Neutrophil (primary cell): Measurements from ENCODE around the gene C4orf54.

Experiments
- H3K27ac ChIP-seq: fragments of 200-600 bp; sonication (generic); 2 replicates; pipeline ENCODE4 v1.5.1; 2016; ENCODE audit warnings: mild to moderate bottlenecking, moderate library complexity
- H3K27me3 ChIP-seq: fragments of 200-600 bp; sonication (generic); 2 replicates; pipeline ENCODE4 v1.6.0; 2016; ENCODE audit warnings: mild to moderate bottlenecking
- H3K36me3 ChIP-seq: fragments of 200-600 bp; sonication (generic); 2 replicates; pipeline ENCODE4 v1.5.1; 2017
- H3K4me1 ChIP-seq, 2 experiments: fragments of 200-600 bp in 1 of 2; sonication (generic) in 1 of 2; 1 replicate in 1 of 2; 2 replicates in 1 of 2; pipeline versions ENCODE4 v1.5.1 to v1.6.1; 2013 to 2016; ENCODE audit warnings: low read depth in 1 of 2, low read length in 1 of 2, mild to moderate bottlenecking in 1 of 2, moderate library complexity in 1 of 2; ENCODE audit not compliant: control insufficient read depth in 1 of 2, insufficient read depth in 1 of 2
- H3K4me3 ChIP-seq, 2 experiments: fragments of 200-600 bp in 1 of 2; sonication (generic) in 1 of 2; 1 replicate in 1 of 2; 2 replicates in 1 of 2; pipeline ENCODE4 v1.5.1; 2013 to 2016; ENCODE audit warnings: low read depth in 1 of 2, low read length in 1 of 2, mild to moderate bottlenecking in 1 of 2, moderate library complexity in 1 of 2
- H3K9me3 ChIP-seq: fragments of 200-600 bp; sonication (generic); 2 replicates; pipeline ENCODE4 v1.5.1; 2016
- CTCF ChIP-seq: fragments of 200-600 bp; sonication (generic); IDR thresholded peaks from 2 replicates; pipeline ENCODE4 v1.5.1; 2016; ENCODE audit warnings: antibody characterized with exemption

The C4orf54 gene

GRCh38 chr4:99612704-99613103 is 44.9 kb downstream of the C4orf54 start:
- H3K27me3 ChIP-seq: no peaks in the 10 kb centered on the region
- H3K4me3 ChIP-seq: no peak overlapping the region
- no peak overlapping the region for H3K27ac ChIP-seq
- no peaks in the 10 kb centered on the region for H3K9me3 ChIP-seq
- no peaks in the 10 kb centered on the region for H3K4me1 ChIP-seq
- TF ChIP-seq CTCF: no peak
- H3K36me3 ChIP-seq: no peaks in the 10 kb centered on the region

DNA sequence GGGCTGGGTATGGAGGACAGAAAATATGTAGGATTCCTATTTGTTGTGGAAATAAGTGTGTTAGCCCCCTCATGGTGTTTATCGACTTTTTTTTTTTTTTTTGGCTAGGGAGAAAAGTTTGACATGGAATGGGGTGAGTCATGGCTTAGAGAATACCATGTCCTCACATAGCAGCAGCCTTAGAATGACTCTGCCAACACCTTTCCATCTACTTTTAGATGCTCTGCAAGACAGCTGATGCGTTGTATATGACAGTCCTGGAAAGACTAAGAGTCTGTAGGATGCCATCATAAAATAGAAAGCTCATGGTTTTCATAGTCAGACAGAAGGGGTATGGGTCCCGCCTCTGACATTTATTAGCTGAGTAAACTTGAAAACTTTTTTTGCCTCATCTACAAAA is 45.3 kb downstream of the C4orf54 start:
- H3K27me3 ChIP-seq: no peaks in the 10 kb centered on the region
- no peak overlapping the region for H3K4me3 ChIP-seq
- no peaks in the 10 kb centered on the region for H3K4me1 ChIP-seq
- no peaks in the 10 kb centered on the region for H3K9me3 ChIP-seq
- no peak for TF ChIP-seq CTCF
- H3K27ac ChIP-seq: no peak overlapping the region
- H3K36me3 ChIP-seq: no peaks in the 10 kb centered on the region

DNA sequence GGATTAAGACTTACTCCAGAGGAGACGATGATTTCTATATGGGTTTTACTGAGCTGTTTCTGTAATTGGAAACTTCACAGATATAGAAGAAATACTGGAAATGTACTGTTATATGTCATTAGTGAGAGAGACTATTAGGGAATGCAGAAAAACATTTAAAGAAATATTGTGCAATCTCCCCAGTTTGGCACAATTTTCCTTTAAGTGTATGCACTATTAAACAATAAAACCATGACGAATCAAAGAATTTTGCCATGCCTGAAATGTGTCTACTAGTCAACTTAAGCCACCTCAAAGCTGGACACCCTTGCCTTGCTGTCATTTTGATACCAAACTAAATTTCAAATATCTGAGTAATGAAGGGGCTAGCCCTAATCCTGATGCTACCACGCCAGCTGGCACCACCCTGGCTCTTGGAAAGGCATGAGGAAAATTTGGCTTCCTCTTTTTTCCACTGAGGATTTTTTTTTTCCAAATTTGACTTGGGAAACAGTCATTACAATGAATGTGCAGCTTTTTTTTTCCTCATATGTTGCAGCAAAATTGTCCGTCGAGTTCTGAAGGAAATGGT is 46.9 kb downstream of the C4orf54 start:
- TF ChIP-seq CTCF: no peak
- Histone ChIP-seq H3K4me1 (no peaks in the 10 kb centered on the region), H3K9me3 (no peaks in the 10 kb centered on the region), H3K27ac (no peak overlapping the region), H3K36me3 (no peaks in the 10 kb centered on the region), H3K4me3 (no peak overlapping the region), H3K27me3 (no peaks in the 10 kb centered on the region)

GRCh38 chr4:99608417-99608816 is 49.2 kb downstream of the C4orf54 start:
- no peaks in the 10 kb centered on the region for H3K9me3 ChIP-seq
- no peak for TF ChIP-seq CTCF
- H3K36me3 ChIP-seq: no peaks in the 10 kb centered on the region
- no peaks in the 10 kb centered on the region for H3K27me3 ChIP-seq
- H3K27ac ChIP-seq: no peak overlapping the region
- H3K4me3 ChIP-seq: no peak overlapping the region
- H3K4me1 ChIP-seq: no peaks in the 10 kb centered on the region
